NCI-H446 treated with DMSO at 0.1 percent for 48 hours (cell line): ENCODE measurements around the gene ATP9B.

Experiments used
- DNase-seq: peaks from one replicate; lab custom pipeline; 2025; lab: John Stamatoyannopoulos, UW

The ATP9B gene

GRCh38 chr18:79397830-79398761 is 328.9 kb downstream of the ATP9B start:
- DNase-seq, result no peak

DNA sequence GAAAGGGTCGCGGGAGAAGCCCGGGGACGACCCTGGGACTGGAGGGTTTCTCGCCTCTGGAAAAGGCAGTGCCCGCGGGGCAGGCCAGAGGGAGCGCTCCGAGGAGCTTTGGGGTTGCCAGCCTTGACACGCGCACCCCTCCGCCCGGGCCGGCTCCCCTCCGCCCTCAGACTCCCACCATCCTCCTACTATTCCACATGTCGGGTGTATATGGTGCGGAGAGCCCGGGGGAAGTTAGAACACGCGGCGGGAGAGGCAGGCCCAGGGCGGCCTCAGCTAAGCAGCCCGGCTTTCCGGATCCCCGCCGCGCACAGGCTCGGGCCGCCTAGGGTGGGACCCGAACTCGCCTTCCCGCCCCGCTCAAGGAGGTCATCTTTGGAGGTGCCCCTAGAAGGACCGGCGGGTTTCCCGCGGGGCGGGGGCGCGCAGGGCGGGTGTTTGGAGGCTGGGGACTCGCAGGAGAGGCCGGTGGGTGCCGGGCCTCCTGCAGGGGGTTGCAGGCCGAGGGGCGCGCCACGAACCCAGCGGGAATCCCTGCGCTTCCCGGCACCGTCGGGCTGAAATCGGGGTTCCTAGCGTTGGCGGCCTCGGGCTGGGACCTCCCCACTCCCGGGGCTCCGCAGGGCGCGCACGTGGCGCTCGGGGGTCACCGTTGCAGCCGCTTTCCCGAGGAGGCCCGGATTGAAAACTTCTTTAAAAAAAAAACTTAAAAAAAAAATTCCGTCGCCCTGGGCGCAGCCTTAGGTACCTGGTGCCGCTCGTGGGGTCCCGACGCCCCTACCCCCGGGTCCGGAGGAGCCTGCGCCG is 330.3 kb downstream of the ATP9B start:
- DNase-seq, result no peak

DNA sequence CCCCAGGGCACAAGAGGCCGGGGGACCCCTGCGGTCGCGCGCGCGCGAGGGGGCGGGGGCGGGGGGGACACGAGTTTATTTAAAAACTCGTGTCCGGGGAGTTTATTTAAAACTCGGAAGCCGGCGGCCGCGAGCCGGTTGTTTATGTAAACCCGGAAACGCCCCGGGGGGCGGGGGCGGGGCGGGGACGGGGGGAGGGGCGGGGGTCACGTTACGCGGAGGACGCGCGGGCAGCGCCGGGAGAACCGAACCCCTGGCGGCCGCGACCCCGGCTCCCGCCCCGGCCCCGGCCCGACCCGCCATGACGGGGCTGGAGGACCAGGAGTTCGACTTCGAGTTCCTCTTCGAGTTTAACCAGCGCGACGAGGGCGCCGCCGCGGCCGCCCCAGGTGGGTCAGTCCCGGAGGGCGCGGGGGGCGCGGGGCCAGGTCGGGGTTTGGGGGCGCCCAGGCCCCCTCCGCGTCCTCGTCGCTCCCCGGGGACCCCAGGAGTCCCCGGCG is 330.9 kb downstream of the ATP9B start:
- no peak for DNase-seq

DNA sequence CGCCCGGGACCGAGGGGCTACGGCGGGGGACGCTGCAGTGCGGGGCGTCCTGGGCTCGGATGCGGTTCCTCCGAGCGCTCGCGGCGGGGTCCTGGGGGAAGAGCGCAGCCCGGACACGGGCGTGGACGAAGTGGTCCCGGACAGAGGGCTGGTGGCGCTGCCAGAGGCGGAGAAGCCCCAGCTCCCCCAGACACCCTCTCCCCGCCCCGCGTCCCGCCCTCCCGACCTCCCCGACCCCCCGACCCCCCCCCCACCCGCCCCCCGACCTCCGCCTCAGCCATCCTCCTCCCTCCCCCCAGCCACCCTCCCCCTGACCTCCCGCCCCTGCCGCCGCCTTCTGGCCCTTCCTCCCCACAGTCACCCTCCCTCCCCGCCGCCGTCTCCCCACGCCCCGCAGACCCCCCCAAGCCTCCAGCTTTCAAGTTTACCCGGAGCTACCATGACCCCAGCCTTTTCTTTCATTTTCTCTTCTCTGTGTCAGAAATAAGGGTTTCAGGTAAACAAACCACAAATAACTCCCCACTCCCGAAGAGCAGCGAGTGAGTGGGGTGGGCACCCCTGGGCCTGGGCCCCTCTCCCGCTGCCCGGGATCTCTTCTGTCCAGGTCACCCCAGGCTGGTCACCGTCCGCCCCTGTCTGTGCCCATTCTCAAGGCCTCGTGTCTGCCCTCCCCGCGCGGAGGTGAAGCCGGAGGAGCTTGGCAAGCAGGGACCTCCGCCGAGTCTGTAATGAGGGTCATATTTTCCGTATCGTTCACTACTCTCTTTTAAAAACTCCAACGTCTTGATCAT is 331.6 kb downstream of the ATP9B start:
- DNase-seq, result no peak

- no peak for DNase-seq
Observed at GRCh38 chr18:79401494-79402208, 332.5 kb downstream of the ATP9B start.

DNA sequence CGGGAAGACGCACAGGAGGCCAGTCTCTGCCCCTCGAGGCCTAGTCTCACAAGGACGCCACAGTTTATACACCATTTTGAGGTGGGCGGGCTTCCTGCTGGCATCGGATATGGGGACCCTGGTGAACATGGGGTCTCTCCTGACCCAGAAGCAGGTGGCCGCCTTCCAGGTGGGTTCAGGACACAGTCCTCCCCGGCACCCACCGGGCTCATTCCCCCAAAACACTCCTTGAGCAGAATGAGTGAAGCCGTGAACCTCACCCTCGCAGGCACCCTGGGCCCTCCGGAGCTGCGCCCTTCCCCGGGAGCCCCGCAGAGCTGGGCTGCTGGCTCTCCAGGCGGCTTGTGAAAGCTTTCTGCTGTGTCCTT is 333.0 kb downstream of the ATP9B start:
- no peak for DNase-seq

DNA sequence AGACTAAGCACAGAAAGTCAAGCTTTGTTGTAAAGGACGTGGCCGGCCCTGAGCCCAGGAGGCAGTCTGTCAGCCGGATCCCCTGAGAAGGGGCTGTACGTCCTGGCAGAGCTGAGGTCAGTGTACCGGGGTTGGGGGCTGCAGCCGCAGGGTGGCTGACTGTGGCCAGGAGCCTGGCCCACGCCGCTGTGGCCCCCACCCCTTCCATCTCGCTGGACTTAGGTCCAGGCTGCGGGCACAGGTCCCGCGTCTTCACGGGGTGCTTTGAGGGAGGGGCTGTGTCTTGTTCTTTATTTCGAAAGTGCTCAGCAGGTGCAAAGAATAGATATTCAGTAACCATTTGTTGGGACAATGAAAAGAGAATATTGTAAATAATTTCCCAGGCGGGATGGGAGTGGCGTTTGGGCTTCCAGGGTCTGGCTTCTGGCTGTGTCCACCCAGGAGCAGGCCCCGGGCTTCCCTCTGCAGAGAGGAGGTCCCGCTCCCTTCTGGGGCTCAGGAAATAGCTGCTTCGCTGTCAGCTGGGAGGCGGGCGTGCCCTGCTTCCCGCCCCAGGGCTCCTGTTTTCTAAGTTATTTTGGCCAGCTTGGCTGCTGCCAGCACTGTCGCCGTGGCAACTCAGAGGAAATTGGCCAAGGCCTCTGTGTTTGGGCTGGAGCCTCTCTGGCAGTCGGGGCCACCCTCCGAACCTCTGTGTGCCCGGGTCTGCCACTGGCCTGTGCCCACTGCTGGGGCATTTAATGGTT is 334.0 kb downstream of the ATP9B start:
- DNase-seq, result no peak

DNA sequence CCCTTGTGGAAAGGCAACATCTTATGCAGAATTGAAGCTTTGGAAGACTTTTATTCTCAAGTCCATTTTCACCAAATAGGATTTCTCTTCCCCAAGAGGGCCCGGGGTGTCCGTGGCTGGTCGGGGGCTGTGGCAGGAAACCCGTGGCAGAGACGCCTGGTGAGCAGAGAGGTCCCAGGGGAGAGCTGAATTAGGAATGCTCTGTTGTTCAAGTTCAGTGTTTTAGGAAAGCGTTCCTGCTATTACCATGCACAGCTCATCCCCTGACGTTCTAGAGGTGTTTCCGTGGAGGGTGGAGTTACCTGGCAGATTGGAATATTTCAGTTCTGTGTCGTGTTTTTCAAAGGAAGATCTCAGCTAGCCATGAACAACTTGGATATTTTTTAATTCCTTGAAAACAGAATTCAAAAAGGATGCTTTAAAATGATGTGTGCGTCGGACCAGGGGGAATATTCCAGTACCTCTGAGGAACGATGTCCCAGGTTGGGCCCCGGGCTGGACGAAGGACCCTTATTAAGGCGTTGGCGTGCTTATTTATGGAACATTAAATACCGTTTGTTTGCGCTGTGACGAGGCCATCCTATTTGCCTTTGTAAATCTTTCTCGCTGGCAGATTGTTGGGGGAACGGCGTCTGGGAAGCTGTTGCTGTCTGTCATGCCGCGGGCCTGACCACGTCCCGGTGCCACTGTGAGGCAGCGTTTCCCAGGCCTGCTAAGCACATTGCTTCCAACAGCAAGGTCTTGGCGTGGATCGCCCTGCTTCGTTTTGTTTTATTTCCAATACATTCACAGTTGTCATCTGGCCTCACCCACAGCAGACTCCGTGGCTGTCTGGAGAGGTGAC is 334.8 kb downstream of the ATP9B start:
- no peak for DNase-seq

GRCh38 chr18:79404567-79404910 is 335.3 kb downstream of the ATP9B start:
- no peak for DNase-seq

DNA sequence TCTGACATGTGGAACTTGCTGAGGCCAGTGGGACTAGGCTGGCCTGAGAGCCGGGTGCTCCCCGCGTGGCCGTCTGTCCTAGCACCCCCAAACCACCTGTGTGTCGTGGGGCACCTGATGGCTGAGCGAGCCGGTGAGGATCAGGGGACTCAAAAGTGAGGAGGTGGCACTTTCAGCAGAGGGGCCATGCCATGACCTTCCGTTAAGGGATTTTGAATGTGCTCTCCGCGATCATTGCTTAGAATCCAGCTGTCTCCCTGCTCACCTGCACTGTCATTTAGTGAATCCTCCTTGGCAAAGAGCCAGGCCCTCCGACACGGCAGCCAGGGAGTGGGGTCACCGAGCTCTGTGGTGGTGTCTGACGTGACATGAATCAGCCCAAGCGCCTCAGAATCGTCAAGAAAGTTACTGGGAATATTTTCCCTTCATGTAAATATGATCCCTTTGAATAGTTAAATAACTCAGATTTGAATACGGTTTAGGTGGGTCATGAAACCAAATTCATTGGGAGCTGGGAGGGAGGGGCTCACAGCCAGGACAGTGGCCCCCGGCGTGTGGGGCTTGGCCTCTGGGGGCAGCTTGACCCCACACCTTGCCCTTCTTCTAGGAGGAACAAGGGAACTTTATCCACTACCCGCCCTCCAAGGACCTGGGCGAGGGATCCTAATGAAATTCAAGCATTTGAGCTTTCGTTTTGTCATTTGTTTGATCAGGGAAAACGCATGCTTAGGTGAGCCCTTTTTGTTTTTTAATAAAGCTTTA is 336.0 kb downstream of the ATP9B start:
- no peak for DNase-seq

GRCh38 chr18:79405781-79406575 is 336.8 kb downstream of the ATP9B start:
- no peak for DNase-seq

- DNase-seq, result no peak
Observed at GRCh38 chr18:79406708-79407107, 337.5 kb downstream of the ATP9B start.

DNA sequence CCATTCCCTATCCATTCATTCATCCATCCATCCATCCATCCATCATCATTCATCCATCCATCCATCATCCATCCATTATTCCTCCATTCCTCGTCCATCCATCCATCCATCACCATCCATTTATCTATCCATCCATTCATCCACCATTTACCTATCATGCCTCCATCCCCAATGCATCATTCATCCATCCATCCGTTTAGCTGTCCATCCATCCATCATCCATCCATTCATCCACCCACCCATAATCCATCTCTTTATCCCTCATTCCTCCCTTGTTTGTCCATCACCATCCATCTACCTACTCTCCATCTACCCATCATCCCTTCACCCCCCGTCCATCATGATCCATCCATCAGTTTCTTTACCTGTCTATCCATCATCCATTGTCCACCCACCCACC is 340.1 kb downstream of the ATP9B start:
- DNase-seq, result no peak

DNA sequence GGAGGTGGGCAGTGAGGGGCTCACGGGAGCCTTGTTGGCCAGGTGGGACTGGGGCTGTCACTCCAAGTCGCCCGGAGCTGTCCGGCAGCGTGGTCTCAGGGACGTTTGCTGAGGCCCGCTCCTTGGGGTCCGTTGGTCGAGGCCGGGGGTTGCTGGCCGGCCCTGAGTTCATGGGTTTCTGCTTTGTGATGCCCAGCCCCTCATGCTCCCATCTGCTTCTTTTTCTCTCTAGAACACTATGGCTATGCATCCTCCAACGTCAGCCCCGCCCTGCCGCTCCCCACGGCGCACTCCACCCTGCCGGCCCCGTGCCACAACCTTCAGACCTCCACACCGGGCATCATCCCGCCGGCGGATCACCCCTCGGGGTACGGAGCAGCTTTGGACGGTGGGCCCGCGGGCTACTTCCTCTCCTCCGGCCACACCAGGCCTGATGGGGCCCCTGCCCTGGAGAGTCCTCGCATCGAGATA is 341.0 kb downstream of the ATP9B start:
- DNase-seq, result no peak

DNA sequence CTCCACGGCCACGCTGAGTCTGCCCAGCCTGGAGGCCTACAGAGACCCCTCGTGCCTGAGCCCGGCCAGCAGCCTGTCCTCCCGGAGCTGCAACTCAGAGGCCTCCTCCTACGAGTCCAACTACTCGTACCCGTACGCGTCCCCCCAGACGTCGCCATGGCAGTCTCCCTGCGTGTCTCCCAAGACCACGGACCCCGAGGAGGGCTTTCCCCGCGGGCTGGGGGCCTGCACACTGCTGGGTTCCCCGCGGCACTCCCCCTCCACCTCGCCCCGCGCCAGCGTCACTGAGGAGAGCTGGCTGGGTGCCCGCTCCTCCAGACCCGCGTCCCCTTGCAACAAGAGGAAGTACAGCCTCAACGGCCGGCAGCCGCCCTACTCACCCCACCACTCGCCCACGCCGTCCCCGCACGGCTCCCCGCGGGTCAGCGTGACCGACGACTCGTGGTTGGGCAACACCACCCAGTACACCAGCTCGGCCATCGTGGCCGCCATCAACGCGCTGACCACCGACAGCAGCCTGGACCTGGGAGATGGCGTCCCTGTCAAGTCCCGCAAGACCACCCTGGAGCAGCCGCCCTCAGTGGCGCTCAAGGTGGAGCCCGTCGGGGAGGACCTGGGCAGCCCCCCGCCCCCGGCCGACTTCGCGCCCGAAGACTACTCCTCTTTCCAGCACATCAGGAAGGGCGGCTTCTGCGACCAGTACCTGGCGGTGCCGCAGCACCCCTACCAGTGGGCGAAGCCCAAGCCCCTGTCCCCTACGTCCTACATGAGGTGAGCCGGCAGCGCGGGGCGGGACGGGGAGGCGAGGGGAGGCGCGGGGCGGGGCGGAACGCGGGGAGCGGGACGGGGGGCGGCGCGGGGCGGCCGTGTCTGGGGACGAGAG is 341.8 kb downstream of the ATP9B start:
- no peak for DNase-seq

- DNase-seq, result no peak
Observed at GRCh38 chr18:79411614-79412526, 342.7 kb downstream of the ATP9B start.
